ENCODE data around the gene PRKG1. TPM values are rescaled to one million over a fixed set of nuclear protein-coding genes. Genes with fewer than 3 reads are reported as not detected.

PRKG1 gene
- total and polyA plus RNA-seq, 8 donors, result 1.2 to 9.6 (median 2.9) TPM

- no peaks in the 10 kb centered on the region for H3K9me3 ChIP-seq
- FAIRE-seq (no peak), ATAC-seq (no peak), DNase-seq (no peak)
- no peak overlapping the region for H3K4me3 ChIP-seq
- H3K27me3 ChIP-seq, result no peaks in the 10 kb centered on the region
- WGBS, 2 donors, result 92 to 96% methylated on average over 1 of the region's 1 CpG
- no peaks in the 10 kb centered on the region for H3K4me1 ChIP-seq
- TF ChIP-seq CTCF (IDR thresholded peaks at IDR 0.05), result no peak
- no peak overlapping the region for H3K27ac ChIP-seq
- H3K36me3 ChIP-seq, result no peaks in the 10 kb centered on the region
- intact Hi-C loops (cut with DNase I), result no loop called here
These were observed 514.7 kb downstream of the PRKG1 start for GRCh38 chr10:51588984-51589383.

GRCh38 chr10:51590818-51591217, 516.5 kb downstream of the PRKG1 start:
- Histone ChIP-seq H3K9me3 (no peaks in the 10 kb centered on the region), H3K27ac (no peak overlapping the region), H3K4me3 (no peak overlapping the region), H3K36me3 (no peaks in the 10 kb centered on the region), H3K27me3 (no peaks in the 10 kb centered on the region), H3K4me1 (no peaks in the 10 kb centered on the region)
- WGBS, 2 donors, result 80 to 85% methylated on average over 2 of the region's 2 CpGs
- ATAC-seq (no peak), DNase-seq (no peak), FAIRE-seq (no peak)
- intact Hi-C loops (cut with DNase I), result no loop called here
- no peak for TF ChIP-seq CTCF (IDR thresholded peaks at IDR 0.05)

GRCh38 chr10:51596695-51597094, 522.4 kb downstream of the PRKG1 start:
- Histone ChIP-seq H3K27me3 (no peaks in the 10 kb centered on the region), H3K36me3 (no peaks in the 10 kb centered on the region), H3K27ac (no peak overlapping the region), H3K4me3 (no peak overlapping the region), H3K4me1 (no peaks in the 10 kb centered on the region), H3K9me3 (no peaks in the 10 kb centered on the region)
- FAIRE-seq (no peak), ATAC-seq (no peak), DNase-seq (no peak)
- TF ChIP-seq CTCF (IDR thresholded peaks at IDR 0.05), result no peak
- WGBS, 2 donors, result 84 to 85% methylated on average over 3 of the region's 3 CpGs
- intact Hi-C loops (cut with DNase I), result no loop called here

GRCh38 chr10:51599647-51600046, 525.4 kb downstream of the PRKG1 start:
- no peaks in the 10 kb centered on the region for H3K36me3 ChIP-seq
- TF ChIP-seq CTCF (IDR thresholded peaks at IDR 0.05), result no peak
- no peak for DNase-seq
- no peaks in the 10 kb centered on the region for H3K27me3 ChIP-seq
- no peaks in the 10 kb centered on the region for H3K4me1 ChIP-seq
- H3K9me3 ChIP-seq, result no peaks in the 10 kb centered on the region
- no peak for ATAC-seq
- no peak overlapping the region for H3K4me3 ChIP-seq
- intact Hi-C loops (cut with DNase I), result no loop called here
- H3K27ac ChIP-seq, result no peak overlapping the region
- WGBS, 2 donors, result 82 to 88% methylated on average over 1 of the region's 1 CpG
- FAIRE-seq, result no peak

- 71 to 73% methylated on average over 5 of the region's 5 CpGs for WGBS, 2 donors
- H3K36me3 ChIP-seq, result no peaks in the 10 kb centered on the region
- H3K27me3 ChIP-seq, result no peaks in the 10 kb centered on the region
- FAIRE-seq, result no peak
- H3K4me1 ChIP-seq, result no peaks in the 10 kb centered on the region
- no peak overlapping the region for H3K4me3 ChIP-seq
- no peak for DNase-seq
- intact Hi-C loops (cut with DNase I), result no loop called here
- no peaks in the 10 kb centered on the region for H3K9me3 ChIP-seq
- TF ChIP-seq CTCF (IDR thresholded peaks at IDR 0.05), result no peak
- no peak overlapping the region for H3K27ac ChIP-seq
- ATAC-seq, result no peak
These were observed 528.0 kb downstream of the PRKG1 start for GRCh38 chr10:51602326-51602725.
